VCaP (cell line): Measurements from ENCODE around the gene FCHSD2.

Experiments
- H3K27ac ChIP-seq: fragments of 450-650 bp; 2 replicates; pipeline ENCODE4 v1.5.1; 2017
- CTCF ChIP-seq: fragments of 450-650 bp; conservative IDR thresholded peaks from 2 replicates; pipeline ENCODE4 v1.5.1; 2017; ENCODE audit warnings: mild to moderate bottlenecking, moderate library complexity

The FCHSD2 gene

GRCh38 chr11:73142128-73142377, at the start of gene FCHSD2:
FCHSD2 (minus strand) TSS chr11:73142318; CDS start chr11:73141877, 441 bp downstream.
- H3K27ac ChIP-seq: peak within 1 kb of the TSS; percentile 97

GRCh38 chr11:73191151-73191550, 49.0 kb upstream of the FCHSD2 start:
- no peak overlapping the region for H3K27ac ChIP-seq
- TF ChIP-seq CTCF: no peak

More at GRCh38 chr11:73142128-73142377, at the start of gene FCHSD2:
- TF ChIP-seq CTCF: no peak

- H3K27ac ChIP-seq: no peak overlapping the region
- TF ChIP-seq CTCF: no peak
Measured at GRCh38 chr11:73190557-73190885, 48.4 kb upstream of the FCHSD2 start.

- H3K27ac ChIP-seq: no peak overlapping the region
- no peak for TF ChIP-seq CTCF
Measured at GRCh38 chr11:73189723-73190556, 47.8 kb upstream of the FCHSD2 start.

GRCh38 chr11:73189315-73189714, 47.2 kb upstream of the FCHSD2 start:
- H3K27ac ChIP-seq: no peak overlapping the region
- TF ChIP-seq CTCF: no peak

GRCh38 chr11:73188301-73188700, 46.2 kb upstream of the FCHSD2 start:
- H3K27ac ChIP-seq: no peak overlapping the region
- TF ChIP-seq CTCF: no peak

GRCh38 chr11:73187854-73188253, 45.7 kb upstream of the FCHSD2 start:
- no peak overlapping the region for H3K27ac ChIP-seq
- TF ChIP-seq CTCF: no peak
